ENCODE data around the gene CIDEC.
A peak's percentile ranks its signal among the peaks of the same experiment; 100 is the strongest.
"Not testable (repeated sequence)": the region's sequence is repeated elsewhere in the genome, so short reads cannot be mapped to it uniquely, and the experiment has no call there.

CIDEC gene

GRCh38 chr3:9851926-9852325, 28.1 kb downstream of the CIDEC start:
- not testable (repeated sequence) for H3K9ac ChIP-seq (ENCODE audit: low read depth in 1 of 2, low read length in 2 of 2); H3K4me1 ChIP-seq (ENCODE audit: control insufficient read depth in 2 of 2, insufficient read depth in 2 of 2, low read length in 2 of 2); H3K27ac ChIP-seq (ENCODE audit: low read depth in 2 of 2, low read length in 2 of 2); H3K4me3 ChIP-seq (ENCODE audit: low read length in 2 of 2); H3K36me3 ChIP-seq (ENCODE audit: control insufficient read depth in 2 of 2, insufficient read depth in 2 of 2, low read length in 2 of 2); H3K9me3 ChIP-seq (ENCODE audit: control insufficient read depth in 2 of 2, low read length in 2 of 2); H3K27me3 ChIP-seq (ENCODE audit: control insufficient read depth in 2 of 2, insufficient read depth in 2 of 2, low read length in 2 of 2)

GRCh38 chr3:9851383-9851782, 28.7 kb downstream of the CIDEC start:
- not testable (repeated sequence) for H3K36me3 ChIP-seq (ENCODE audit: control insufficient read depth in 2 of 2, insufficient read depth in 2 of 2, low read length in 2 of 2); H3K4me3 ChIP-seq (ENCODE audit: low read length in 2 of 2); H3K27ac ChIP-seq (ENCODE audit: low read depth in 2 of 2, low read length in 2 of 2); H3K9ac ChIP-seq (ENCODE audit: low read depth in 1 of 2, low read length in 2 of 2); H3K9me3 ChIP-seq (ENCODE audit: control insufficient read depth in 2 of 2, low read length in 2 of 2); H3K27me3 ChIP-seq (ENCODE audit: control insufficient read depth in 2 of 2, insufficient read depth in 2 of 2, low read length in 2 of 2); H3K4me1 ChIP-seq (ENCODE audit: control insufficient read depth in 2 of 2, insufficient read depth in 2 of 2, low read length in 2 of 2)

- H3K9ac ChIP-seq (ENCODE audit: low read depth in 1 of 2, low read length in 2 of 2); H3K36me3 ChIP-seq (ENCODE audit: control insufficient read depth in 2 of 2, insufficient read depth in 2 of 2, low read length in 2 of 2); H3K27ac ChIP-seq (ENCODE audit: low read depth in 2 of 2, low read length in 2 of 2); H3K27me3 ChIP-seq (ENCODE audit: control insufficient read depth in 2 of 2, insufficient read depth in 2 of 2, low read length in 2 of 2); H3K4me1 ChIP-seq (ENCODE audit: control insufficient read depth in 2 of 2, insufficient read depth in 2 of 2, low read length in 2 of 2); H3K4me3 ChIP-seq (ENCODE audit: low read length in 2 of 2); H3K9me3 ChIP-seq (ENCODE audit: control insufficient read depth in 2 of 2, low read length in 2 of 2): not testable (repeated sequence)
These were observed 31.2 kb downstream of the CIDEC start for GRCh38 chr3:9848860-9849259.

- H3K9ac ChIP-seq (ENCODE audit: low read depth in 1 of 2, low read length in 2 of 2); H3K4me1 ChIP-seq (ENCODE audit: control insufficient read depth in 2 of 2, insufficient read depth in 2 of 2, low read length in 2 of 2); H3K27me3 ChIP-seq (ENCODE audit: control insufficient read depth in 2 of 2, insufficient read depth in 2 of 2, low read length in 2 of 2); H3K4me3 ChIP-seq (ENCODE audit: low read length in 2 of 2); H3K9me3 ChIP-seq (ENCODE audit: control insufficient read depth in 2 of 2, low read length in 2 of 2); H3K27ac ChIP-seq (ENCODE audit: low read depth in 2 of 2, low read length in 2 of 2); H3K36me3 ChIP-seq (ENCODE audit: control insufficient read depth in 2 of 2, insufficient read depth in 2 of 2, low read length in 2 of 2): not testable (repeated sequence)
These were observed 32.2 kb downstream of the CIDEC start for GRCh38 chr3:9847870-9848269.

- Histone ChIP-seq H3K27ac (ENCODE audit: low read depth in 2 of 2, low read length in 2 of 2) (no peak overlapping the region), H3K4me1 (ENCODE audit: control insufficient read depth in 2 of 2, insufficient read depth in 2 of 2, low read length in 2 of 2) (peaks cover 7 to 9% of the 10 kb centered on the region in 2 donors), H3K9me3 (ENCODE audit: control insufficient read depth in 2 of 2, low read length in 2 of 2) (no peaks in the 10 kb centered on the region), H3K9ac (ENCODE audit: low read depth in 1 of 2, low read length in 2 of 2) (no peak overlapping the region), H3K27me3 (ENCODE audit: control insufficient read depth in 2 of 2, insufficient read depth in 2 of 2, low read length in 2 of 2) (no peaks in the 10 kb centered on the region), H3K36me3 (ENCODE audit: control insufficient read depth in 2 of 2, insufficient read depth in 2 of 2, low read length in 2 of 2) (peaks cover 0 to 1% of the 10 kb centered on the region in 2 donors), H3K4me3 (ENCODE audit: low read length in 2 of 2) (no peak overlapping the region)
These were observed 33.0 kb downstream of the CIDEC start for GRCh38 chr3:9846931-9847488.

GRCh38 chr3:9846231-9846630, 33.8 kb downstream of the CIDEC start:
- H3K4me3 ChIP-seq (ENCODE audit: low read length in 2 of 2), result no peak overlapping the region
- peaks cover 6 to 7% of the 10 kb centered on the region in 2 donors for H3K36me3 ChIP-seq (ENCODE audit: control insufficient read depth in 2 of 2, insufficient read depth in 2 of 2, low read length in 2 of 2)
- no peak overlapping the region for H3K9ac ChIP-seq (ENCODE audit: low read depth in 1 of 2, low read length in 2 of 2)
- no peaks in the 10 kb centered on the region for H3K27me3 ChIP-seq (ENCODE audit: control insufficient read depth in 2 of 2, insufficient read depth in 2 of 2, low read length in 2 of 2)
- H3K27ac ChIP-seq (ENCODE audit: low read depth in 2 of 2, low read length in 2 of 2), result no peak overlapping the region
- H3K4me1 ChIP-seq (ENCODE audit: control insufficient read depth in 2 of 2, insufficient read depth in 2 of 2, low read length in 2 of 2), result peaks cover 7 to 9% of the 10 kb centered on the region in 2 donors
- H3K9me3 ChIP-seq (ENCODE audit: control insufficient read depth in 2 of 2, low read length in 2 of 2), result no peaks in the 10 kb centered on the region

- Histone ChIP-seq H3K4me1 (ENCODE audit: control insufficient read depth in 2 of 2, insufficient read depth in 2 of 2, low read length in 2 of 2) (peaks cover 7 to 9% of the 10 kb centered on the region in 2 donors), H3K9me3 (ENCODE audit: control insufficient read depth in 2 of 2, low read length in 2 of 2) (no peaks in the 10 kb centered on the region), H3K9ac (ENCODE audit: low read depth in 1 of 2, low read length in 2 of 2) (peak within 1 kb of the TSS; percentile 69 to 75), H3K4me3 (ENCODE audit: low read length in 2 of 2) (peak within 1 kb of the TSS; percentile 87 to 98), H3K27ac (ENCODE audit: low read depth in 2 of 2, low read length in 2 of 2) (peak within 1 kb of the TSS; percentile 55 to 75), H3K36me3 (ENCODE audit: control insufficient read depth in 2 of 2, insufficient read depth in 2 of 2, low read length in 2 of 2) (peaks cover 12 to 25% of the 10 kb centered on the region in 2 donors), H3K27me3 (ENCODE audit: control insufficient read depth in 2 of 2, insufficient read depth in 2 of 2, low read length in 2 of 2) (no peaks in the 10 kb centered on the region)
These were observed 36.2 kb downstream of the CIDEC start, which contains the start of gene RPUSD3 for GRCh38 chr3:9843715-9844438. Gene RPUSD3, minus strand, starts transcription at chr3:9844008. Its CDS starts 18 bp downstream, at chr3:9843990.

GRCh38 chr3:9841015-9841414, 39.0 kb downstream of the CIDEC start:
- Histone ChIP-seq H3K36me3 (ENCODE audit: control insufficient read depth in 2 of 2, insufficient read depth in 2 of 2, low read length in 2 of 2) (peaks cover 19 to 37% of the 10 kb centered on the region in 2 donors), H3K9ac (ENCODE audit: low read depth in 1 of 2, low read length in 2 of 2) (no peak overlapping the region), H3K27ac (ENCODE audit: low read depth in 2 of 2, low read length in 2 of 2) (no peak overlapping the region), H3K9me3 (ENCODE audit: control insufficient read depth in 2 of 2, low read length in 2 of 2) (no peaks in the 10 kb centered on the region), H3K4me3 (ENCODE audit: low read length in 2 of 2) (no peak overlapping the region), H3K27me3 (ENCODE audit: control insufficient read depth in 2 of 2, insufficient read depth in 2 of 2, low read length in 2 of 2) (no peaks in the 10 kb centered on the region), H3K4me1 (ENCODE audit: control insufficient read depth in 2 of 2, insufficient read depth in 2 of 2, low read length in 2 of 2) (peaks cover 7 to 9% of the 10 kb centered on the region in 2 donors)

- H3K4me3 ChIP-seq (ENCODE audit: low read length in 2 of 2), result no peak overlapping the region
- H3K27ac ChIP-seq (ENCODE audit: low read depth in 2 of 2, low read length in 2 of 2), result no peak overlapping the region
- H3K9me3 ChIP-seq (ENCODE audit: control insufficient read depth in 2 of 2, low read length in 2 of 2), result no peaks in the 10 kb centered on the region
- peaks cover 30 to 54% of the 10 kb centered on the region in 2 donors for H3K36me3 ChIP-seq (ENCODE audit: control insufficient read depth in 2 of 2, insufficient read depth in 2 of 2, low read length in 2 of 2)
- no peaks in the 10 kb centered on the region for H3K27me3 ChIP-seq (ENCODE audit: control insufficient read depth in 2 of 2, insufficient read depth in 2 of 2, low read length in 2 of 2)
- no peak overlapping the region for H3K9ac ChIP-seq (ENCODE audit: low read depth in 1 of 2, low read length in 2 of 2)
- peaks cover 3 to 5% of the 10 kb centered on the region in 2 donors for H3K4me1 ChIP-seq (ENCODE audit: control insufficient read depth in 2 of 2, insufficient read depth in 2 of 2, low read length in 2 of 2)
These were observed 41.2 kb downstream of the CIDEC start for GRCh38 chr3:9838856-9839255.

GRCh38 chr3:9837701-9838582, 42.1 kb downstream of the CIDEC start:
- Histone ChIP-seq H3K36me3 (ENCODE audit: control insufficient read depth in 2 of 2, insufficient read depth in 2 of 2, low read length in 2 of 2) (peaks cover 37 to 54% of the 10 kb centered on the region in 2 donors), H3K9me3 (ENCODE audit: control insufficient read depth in 2 of 2, low read length in 2 of 2) (no peaks in the 10 kb centered on the region), H3K9ac (ENCODE audit: low read depth in 1 of 2, low read length in 2 of 2) (no peak overlapping the region), H3K27ac (ENCODE audit: low read depth in 2 of 2, low read length in 2 of 2) (no peak overlapping the region), H3K27me3 (ENCODE audit: control insufficient read depth in 2 of 2, insufficient read depth in 2 of 2, low read length in 2 of 2) (no peaks in the 10 kb centered on the region), H3K4me1 (ENCODE audit: control insufficient read depth in 2 of 2, insufficient read depth in 2 of 2, low read length in 2 of 2) (peaks cover 0 to 2% of the 10 kb centered on the region in 2 donors), H3K4me3 (ENCODE audit: low read length in 2 of 2) (no peak overlapping the region)

Data from mucosa of rectum (tissue), 2 donors.